Measurements from ENCODE around the gene ANO1.
"Not testable (repeated sequence)": the region's sequence is repeated elsewhere in the genome, so short reads cannot be mapped to it uniquely, and the experiment has no call there.

The ANO1 gene

GRCh38 chr11:70078095-70078780, at the start of gene ANO1:
TSS of gene ANO1 (plus strand) at chr11:70078317. CDS start at chr11:70078607, 290 bp downstream.
- no peak for DNase-seq

- DNase-seq: no peak
Measured at GRCh38 chr11:70029115-70029860, 48.8 kb upstream of the ANO1 start.

GRCh38 chr11:70029861-70030380, 48.2 kb upstream of the ANO1 start:
- no peak for DNase-seq

GRCh38 chr11:70030412-70030811, 47.7 kb upstream of the ANO1 start:
- no peak for DNase-seq

- no peak for DNase-seq
Measured at GRCh38 chr11:70031631-70032469, 46.3 kb upstream of the ANO1 start.

- DNase-seq: no peak
Measured at GRCh38 chr11:70032470-70032795, 45.7 kb upstream of the ANO1 start.

GRCh38 chr11:70032943-70033710, 45.0 kb upstream of the ANO1 start:
- DNase-seq: no peak

- no peak for DNase-seq
Measured at GRCh38 chr11:70033711-70034070, 44.4 kb upstream of the ANO1 start.

GRCh38 chr11:70034740-70035365, 43.3 kb upstream of the ANO1 start:
- DNase-seq: no peak

- DNase-seq: not testable (repeated sequence)
Measured at GRCh38 chr11:70035665-70036064, 42.5 kb upstream of the ANO1 start.

- no peak for DNase-seq
Measured at GRCh38 chr11:70036971-70037882, 40.9 kb upstream of the ANO1 start.

GRCh38 chr11:70038034-70038834, 39.9 kb upstream of the ANO1 start:
- no peak for DNase-seq

- no peak for DNase-seq
Measured at GRCh38 chr11:70040452-70040851, 37.7 kb upstream of the ANO1 start.

GRCh38 chr11:70040869-70041501, 37.1 kb upstream of the ANO1 start:
- no peak for DNase-seq

GRCh38 chr11:70043482-70043881, 34.6 kb upstream of the ANO1 start:
- DNase-seq: no peak

GRCh38 chr11:70046089-70046488, 32.0 kb upstream of the ANO1 start:
- DNase-seq: no peak

GRCh38 chr11:70048279-70049024, 29.7 kb upstream of the ANO1 start:
- DNase-seq: no peak

- no peak for DNase-seq
Measured at GRCh38 chr11:70049045-70049444, 29.1 kb upstream of the ANO1 start.

GRCh38 chr11:70050243-70050642, 27.9 kb upstream of the ANO1 start:
- no peak for DNase-seq

All from NCI-H1694 (cell line).